Gastrocnemius medialis (tissue), 4 donors: ENCODE measurements around the gene NSMF. TPM values are rescaled to one million over a fixed set of nuclear protein-coding genes. Genes with fewer than 3 reads are reported as not detected.

Experiments used
- ATAC-seq, 2 donors: fragments of 150-250 bp; one replicate each; pipeline ENCODE4 v1.9.1; 2016
- DNase-seq, 2 donors: peaks; one replicate each; pipeline ENCODE4 v3.0.0-alpha.2; 2019
- H3K27ac ChIP-seq, 4 donors: fragments of 200-600 bp; sonication (generic); 1 replicate in 1 of 4; 2 replicates in 3 of 4; pipeline ENCODE4 v1.5.1; 2016 to 2018; ENCODE audit warnings: mild to moderate bottlenecking in 2 of 4, moderate library complexity in 1 of 4
- H3K27me3 ChIP-seq, 3 donors: fragments of 200-600 bp; sonication (generic) in 2 of 3; 1 replicate in 1 of 3; 2 replicates in 2 of 3; pipeline versions ENCODE4 v1.5.1 to v1.6.0; 2016 to 2019; ENCODE audit warnings: mild to moderate bottlenecking in 1 of 3, moderate library complexity in 1 of 3
- H3K36me3 ChIP-seq, 2 donors: fragments of 200-600 bp; sonication (generic) in 1 of 2; one replicate each; pipeline ENCODE4 v1.5.1; 2017 to 2018
- H3K4me1 ChIP-seq, 2 donors: fragments of 200-600 bp; sonication (generic) in 1 of 2; one replicate each; pipeline ENCODE4 v1.5.1; 2016 to 2017; ENCODE audit warnings: mild to moderate bottlenecking in 2 of 2
- H3K4me3 ChIP-seq, 4 donors: fragments of 200-600 bp; sonication (generic) in 3 of 4; 1 replicate in 1 of 4; 2 replicates in 3 of 4; pipeline ENCODE4 v1.5.1; 2016 to 2019; ENCODE audit warnings: mild to moderate bottlenecking in 2 of 4
- H3K9me3 ChIP-seq, 3 donors: fragments of 200-600 bp; sonication (generic) in 2 of 3; 1 replicate in 1 of 3; 2 replicates in 2 of 3; pipeline ENCODE4 v1.5.1; 2016 to 2019
- CTCF ChIP-seq, 5 experiments: fragments of 450-650 bp in 3 of 5; fragments of 200-600 bp in 2 of 5; sonication (generic) in 2 of 5; IDR thresholded peaks in 4 of 5; conservative IDR thresholded peaks in 1 of 5; 1 replicate in 4 of 5; 2 replicates in 1 of 5; pipeline ENCODE4 v1.5.1; 2016 to 2019; ENCODE audit warnings: antibody characterized with exemption in 5 of 5, mild to moderate bottlenecking in 3 of 5, moderate library complexity in 3 of 5
- POLR2A ChIP-seq, 2 donors: fragments of 450-650 bp; IDR thresholded peaks; one replicate each; pipeline ENCODE4 v1.6.1; 2017; ENCODE audit warnings: antibody characterized with exemption in 2 of 2, mild to moderate bottlenecking in 2 of 2, moderate library complexity in 2 of 2
- in situ Hi-C, 4 donors: fragments of 200-750 bp; cut with MboI; loops; one replicate each; pipeline versions ENCODE4 v1.15.0 to v1.8.0; 2017; ENCODE audit warnings: low sequenced_read_pairs in 4 of 4
- intact Hi-C: fragments of 100-400 bp; cut with DNase I; formaldehyde crosslinking; loops from one replicate; pipeline ENCODE4 v1.15.1; 2023; ENCODE audit warnings: low total_unique reads
- total RNA-seq, 4 donors: library from RNA; depleted of rRNA; stranded (reverse); fragments of >200 nt; gene quantifications; one replicate each; pipeline versions ENCODE4 v1.1.0 to v1.2.3, GENCODE V29; 2016

Gene NSMF
- total RNA-seq, 4 donors from 2014 or later, result 4.4 to 8.4 (median 7.1) TPM

GRCh38 chr9:137445930-137446431, 13.2 kb downstream of the NSMF start:
- Histone ChIP-seq H3K9me3 (no peaks in the 10 kb centered on the region), H3K27ac (no peak overlapping the region), H3K27me3 (peaks cover 8 to 28% (median 25%) of the 10 kb centered on the region in 3 donors), H3K4me1 (peaks cover 0 to 10% of the 10 kb centered on the region in 2 donors), H3K36me3 (no peaks in the 10 kb centered on the region), H3K4me3 (no peak overlapping the region)
- no peak for TF ChIP-seq CTCF (IDR thresholded peaks at IDR 0.05 in 4 of 5, conservative IDR thresholded peaks at IDR 0.05 in 1 of 5)
- no peak for TF ChIP-seq POLR2A (IDR thresholded peaks at IDR 0.05)
- ATAC-seq, result peak; percentile 55 to 57
- DNase-seq, result peak in 1 of 2 donors; percentile 50
- intact Hi-C loops (loop anchor here (1.0 kb wide), 1 partner anchor 23 kb away; the partner anchor contains the start of genes EXD3 and NOXA1), in situ Hi-C loops (no loop called here)

GRCh38 chr9:137445275-137445807, 13.8 kb downstream of the NSMF start:
- in situ Hi-C loops, result no loop called here
- Histone ChIP-seq H3K4me1 (peaks cover 0 to 10% of the 10 kb centered on the region in 2 donors), H3K27ac (no peak overlapping the region), H3K27me3 (peaks cover 8 to 28% (median 25%) of the 10 kb centered on the region in 3 donors), H3K9me3 (no peaks in the 10 kb centered on the region), H3K36me3 (no peaks in the 10 kb centered on the region), H3K4me3 (no peak overlapping the region)
- TF ChIP-seq POLR2A (IDR thresholded peaks at IDR 0.05) (no peak), CTCF (IDR thresholded peaks at IDR 0.05 in 4 of 5, conservative IDR thresholded peaks at IDR 0.05 in 1 of 5) (peak; percentile 65 to 88 (median 76))
- DNase-seq, result peak in 1 of 2 donors; percentile 67
- peak; percentile 76 to 83 for ATAC-seq
- intact Hi-C loops, result loop anchor here (1.0 kb wide), 1 partner anchor 22 kb away; the partner anchor contains the start of genes EXD3 and NOXA1

GRCh38 chr9:137444106-137444790, 14.9 kb downstream of the NSMF start:
- no peak for DNase-seq
- Histone ChIP-seq H3K27me3 (peaks cover 11 to 32% (median 29%) of the 10 kb centered on the region in 3 donors), H3K4me3 (no peak overlapping the region), H3K4me1 (peaks cover 0 to 10% of the 10 kb centered on the region in 2 donors), H3K9me3 (no peaks in the 10 kb centered on the region), H3K36me3 (no peaks in the 10 kb centered on the region), H3K27ac (no peak overlapping the region)
- intact Hi-C loops (no loop called here), in situ Hi-C loops (no loop called here)
- TF ChIP-seq CTCF (IDR thresholded peaks at IDR 0.05 in 4 of 5, conservative IDR thresholded peaks at IDR 0.05 in 1 of 5) (no peak), POLR2A (IDR thresholded peaks at IDR 0.05) (no peak)
- ATAC-seq, result no peak

- peaks cover 27 to 47% (median 46%) of the 10 kb centered on the region in 3 donors for H3K27me3 ChIP-seq
- peaks cover 0 to 10% of the 10 kb centered on the region in 2 donors for H3K4me1 ChIP-seq
- no peak for ATAC-seq
- no peak for DNase-seq
- in situ Hi-C loops (no loop called here), intact Hi-C loops (no loop called here)
- TF ChIP-seq CTCF (IDR thresholded peaks at IDR 0.05 in 4 of 5, conservative IDR thresholded peaks at IDR 0.05 in 1 of 5) (no peak), POLR2A (IDR thresholded peaks at IDR 0.05) (no peak)
- H3K36me3 ChIP-seq, result no peaks in the 10 kb centered on the region
- H3K27ac ChIP-seq, result no peak overlapping the region
- no peaks in the 10 kb centered on the region for H3K9me3 ChIP-seq
- H3K4me3 ChIP-seq, result peak overlapping the region in 1 of 4 donors; percentile 7
These were observed 17.2 kb downstream of the NSMF start for GRCh38 chr9:137441935-137442321.
